Measurements from ENCODE around the gene ADA.
"Not testable (repeated sequence)": the region's sequence is repeated elsewhere in the genome, so short reads cannot be mapped to it uniquely, and the experiment has no call there.

Gene ADA

DNA sequence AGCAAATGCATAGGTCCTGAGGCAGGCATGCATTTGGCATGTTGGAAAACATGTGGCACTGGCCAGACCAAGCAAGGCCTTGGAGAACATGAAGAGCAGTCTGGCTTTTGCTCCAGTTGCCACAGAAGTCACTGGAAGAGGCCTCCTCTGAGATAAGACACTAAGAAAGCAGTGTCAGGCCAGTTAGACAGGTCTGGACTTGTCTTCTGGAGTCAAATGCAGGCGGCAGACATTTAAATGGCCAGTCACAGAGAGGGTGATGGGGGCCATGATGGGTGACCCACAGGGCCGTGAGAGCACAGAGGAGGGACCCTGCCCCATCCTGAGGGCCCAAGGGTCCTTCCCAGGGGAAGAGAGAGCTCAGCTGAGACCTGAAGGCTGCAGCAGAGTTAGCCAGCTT lies 26.7 kb upstream of the ADA start:
- H3K4me3 ChIP-seq: no peak overlapping the region
- no peak for TF ChIP-seq CTCF (IDR thresholded peaks at IDR 0.05)
- H3K27ac ChIP-seq: no peak overlapping the region
- DNase-seq (ENCODE audit: low spot score): no peak

GRCh38 chr20:44672318-44672902 lies 20.9 kb upstream of the ADA start:
- DNase-seq (ENCODE audit: low spot score); H3K27ac ChIP-seq; H3K4me3 ChIP-seq: not testable (repeated sequence)

DNA sequence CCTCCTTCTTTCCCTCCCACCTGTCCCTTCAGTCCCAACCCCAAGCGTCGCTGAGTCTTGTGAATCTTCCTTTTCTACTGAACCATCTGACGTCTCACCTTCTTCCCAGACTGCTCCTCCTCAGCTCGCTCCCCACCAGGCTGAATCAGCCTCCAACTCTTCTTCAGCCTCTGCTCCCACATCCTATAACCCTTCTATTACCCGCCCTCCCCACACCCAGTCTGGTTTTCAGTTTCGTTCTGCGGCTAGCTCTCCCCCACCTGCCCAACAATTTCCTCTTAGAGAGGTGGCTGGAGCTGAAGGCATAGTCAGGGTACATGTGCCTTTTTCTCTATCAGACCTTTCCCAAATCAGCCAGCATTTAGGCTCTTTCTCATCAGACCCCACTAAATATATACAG lies 20.0 kb upstream of the ADA start:
- H3K4me3 ChIP-seq; DNase-seq (ENCODE audit: low spot score); H3K27ac ChIP-seq: not testable (repeated sequence)

GRCh38 chr20:44670851-44671250 lies 19.4 kb upstream of the ADA start:
- H3K4me3 ChIP-seq; H3K27ac ChIP-seq; DNase-seq (ENCODE audit: low spot score): not testable (repeated sequence)

- no peak for TF ChIP-seq CTCF (IDR thresholded peaks at IDR 0.05)
- Histone ChIP-seq H3K4me3 (no peak overlapping the region), H3K27ac (no peak overlapping the region)
- no peak for DNase-seq (ENCODE audit: low spot score)
Observed at GRCh38 chr20:44666066-44666465, 14.6 kb upstream of the ADA start.

DNA sequence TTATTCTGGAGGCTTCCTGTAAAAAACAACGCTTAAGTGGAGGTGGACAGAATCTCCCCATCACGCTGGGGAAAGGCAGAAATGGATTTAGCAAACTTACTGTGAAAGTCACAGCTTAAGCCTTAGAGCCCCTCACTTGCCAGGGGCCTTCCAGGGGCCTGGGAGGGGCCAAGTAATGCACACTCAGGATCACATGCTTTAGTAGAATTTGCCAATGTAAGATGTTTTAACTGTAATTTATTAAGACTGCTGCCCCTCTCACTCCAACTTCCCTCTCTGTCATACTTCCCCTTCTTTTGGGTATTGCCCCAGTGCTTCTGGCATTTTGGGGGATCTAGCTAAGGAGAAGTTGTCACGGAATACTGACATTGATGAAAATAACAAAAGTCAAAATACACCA lies 12.6 kb upstream of the ADA start:
- no peak for DNase-seq (ENCODE audit: low spot score)
- no peak for TF ChIP-seq CTCF (IDR thresholded peaks at IDR 0.05)
- H3K27ac ChIP-seq: no peak overlapping the region

DNA sequence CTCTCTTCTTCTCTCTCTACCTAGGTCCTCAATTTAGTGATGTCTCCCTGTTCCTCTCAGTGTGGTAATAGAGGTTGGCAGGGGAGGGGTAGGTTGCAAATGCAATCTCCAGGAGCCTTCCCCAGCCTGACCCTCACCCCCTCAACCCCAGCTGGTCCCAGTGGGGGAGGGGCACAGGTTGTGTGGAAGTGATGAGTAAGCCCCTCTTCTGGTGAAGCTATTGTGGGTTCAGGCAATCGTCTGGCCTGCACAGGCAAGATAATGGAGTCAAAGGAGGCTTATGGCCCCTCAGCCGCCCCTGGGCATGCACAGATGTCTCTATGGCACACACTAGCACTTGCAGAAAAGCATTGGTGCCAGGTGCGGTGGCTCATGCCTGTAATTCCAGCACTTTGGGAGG lies 10.8 kb upstream of the ADA start:
- Histone ChIP-seq H3K4me3 (no peak overlapping the region), H3K27ac (no peak overlapping the region)
- no peak for TF ChIP-seq CTCF (IDR thresholded peaks at IDR 0.05)
- no peak for DNase-seq (ENCODE audit: low spot score)

More for the DNA sequence above, 12.6 kb upstream of the ADA start:
- H3K4me3 ChIP-seq: no peak overlapping the region

DNA sequence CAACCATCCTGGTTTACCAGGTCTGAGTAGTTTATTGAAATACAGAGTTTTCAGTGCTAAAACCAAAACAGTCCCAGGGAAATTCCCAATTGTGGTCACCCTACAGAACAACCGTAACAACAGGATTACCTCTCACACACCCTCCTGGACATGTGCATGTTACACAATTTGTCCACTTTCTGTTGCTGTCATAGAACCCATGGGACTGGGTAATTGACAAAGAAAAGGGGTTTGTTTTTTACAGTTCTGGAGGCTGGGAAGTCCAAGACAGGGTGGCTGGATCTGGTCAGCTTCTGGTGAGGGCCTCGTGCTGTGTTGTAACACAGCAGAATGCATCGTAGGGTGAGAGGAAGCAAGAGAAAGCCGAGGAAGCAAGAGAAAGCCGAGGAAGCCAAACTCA lies 9.1 kb upstream of the ADA start:
- H3K4me3 ChIP-seq: no peak overlapping the region
- no peak for TF ChIP-seq CTCF (IDR thresholded peaks at IDR 0.05)
- no peak overlapping the region for H3K27ac ChIP-seq
- DNase-seq (ENCODE audit: low spot score): no peak

DNA sequence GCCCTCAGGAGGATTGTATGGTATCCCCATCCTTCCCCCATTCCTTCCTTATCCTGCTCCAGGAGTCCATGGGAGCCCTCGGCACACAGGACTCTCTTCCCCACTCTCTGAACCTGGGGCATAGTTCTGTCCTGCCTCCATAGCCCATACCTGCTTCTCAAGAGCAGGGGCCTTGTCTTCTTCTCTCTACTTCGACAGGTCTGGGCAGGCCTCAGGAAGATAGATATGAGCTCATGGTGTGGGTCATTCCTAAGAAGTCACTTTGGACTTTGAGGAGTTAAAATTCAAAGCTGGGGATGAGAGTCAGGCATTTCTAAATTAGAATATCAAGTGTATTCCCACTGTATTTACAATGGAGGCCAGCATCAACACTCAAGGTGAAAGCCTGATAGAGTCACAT lies 8.4 kb upstream of the ADA start:
- Histone ChIP-seq H3K27ac (no peak overlapping the region), H3K4me3 (no peak overlapping the region)
- no peak for DNase-seq (ENCODE audit: low spot score)
- TF ChIP-seq CTCF (IDR thresholded peaks at IDR 0.05): no peak

All from coronary artery (tissue), 2 donors.